HG03103 (cell line): Measurements from ENCODE around the gene ZDHHC16.

Experiments
- ATAC-seq: cut with Tn5 transposase; IDR thresholded peaks from one replicate; pipeline ENCODE4 v1.9.1; 2021; ENCODE audit warnings: low read depth; ENCODE audit not compliant: unreplicated experiment

ZDHHC16 gene

GRCh38 chr10:97506199-97506991, 60.4 kb downstream of the ZDHHC16 start:
- no peak for ATAC-seq
